WTC11 (cell line): ENCODE data around the gene BPTF. TPM values are rescaled to one million over a fixed set of nuclear protein-coding genes. Genes with fewer than 3 reads are reported as not detected.
"Not testable (repeated sequence)": the region's sequence is repeated elsewhere in the genome, so short reads cannot be mapped to it uniquely, and the experiment has no call there.

ENCODE experiments used
- ATAC-seq: fragments of 200-7000 bp; cut with Tn5 transposase; 2 replicates; pipeline ENCODE4 v1.10.0; 2021; ENCODE audit warnings: mild to moderate bottlenecking, moderate library complexity
- CTCF ChIA-PET: fragments of 300-600 bp; sonication (Branson Sonifier 250); formaldehyde crosslinking; loops from one replicate; lab custom pipeline; 2021; ENCODE audit warnings: antibody characterized with exemption; lab: Charles Lee
- POLR2A ChIA-PET: fragments of 350-600 bp; sonication (Branson Sonifier 250); formaldehyde crosslinking; loops from one replicate; lab custom pipeline; 2021; ENCODE audit warnings: antibody characterized with exemption; lab: Charles Lee
- DNase-seq: peaks from one replicate; pipeline ENCODE4 v3.0.0; 2021; ENCODE audit warnings: low spot score
- H3K27ac Mint-ChIP-seq: 2 replicates; pipeline ENCODE4 v1.8.0; 2021; ENCODE audit warnings: mixed read lengths
- H3K27me3 Mint-ChIP-seq: 2 replicates; pipeline ENCODE4 v1.8.0; 2021; ENCODE audit warnings: low read depth, mild to moderate bottlenecking, moderate library complexity, mixed read lengths
- H3K36me3 Mint-ChIP-seq: 2 replicates; pipeline ENCODE4 v1.8.0; 2021; ENCODE audit warnings: mixed read lengths
- H3K4me1 Mint-ChIP-seq: 2 replicates; pipeline ENCODE4 v1.8.0; 2022; ENCODE audit warnings: mixed read lengths
- H3K4me3 Mint-ChIP-seq: 2 replicates; pipeline ENCODE4 v1.8.0; 2021; ENCODE audit warnings: mild to moderate bottlenecking, moderate library complexity, mixed read lengths
- H3K9me3 Mint-ChIP-seq: 2 replicates; pipeline ENCODE4 v1.8.0; 2021; ENCODE audit warnings: mixed read lengths
- ELF4 ChIP-seq: sonication (generic); formaldehyde crosslinking; IDR thresholded peaks from 2 replicates; pipeline ENCODE4 v1.8.1; 2022; ENCODE audit warnings: low read depth, mild to moderate bottlenecking, moderate library complexity, missing genetic modification reagents
- ESRRA ChIP-seq: sonication (generic); formaldehyde crosslinking; IDR thresholded peaks from 2 replicates; pipeline ENCODE4 v1.8.1; 2022; ENCODE audit warnings: mild to moderate bottlenecking, missing genetic modification reagents, borderline replicate concordance
- FOXK1 ChIP-seq: sonication (generic); formaldehyde crosslinking; IDR thresholded peaks from 2 replicates; pipeline ENCODE4 v1.8.0; 2022; ENCODE audit warnings: mild to moderate bottlenecking, moderate library complexity, missing genetic modification reagents
- HMGA2 ChIP-seq: fragments of 250-450 bp; sonication (Bioruptor Pico); IDR thresholded peaks from 2 replicates; pipeline ENCODE4 v1.4.0; 2021; ENCODE audit warnings: mild to moderate bottlenecking, moderate library complexity
- JUN ChIP-seq: sonication (generic); formaldehyde crosslinking; IDR thresholded peaks from 2 replicates; pipeline ENCODE4 v1.8.0; 2023; ENCODE audit warnings: mild to moderate bottlenecking, missing genetic modification reagents
- NFATC4 ChIP-seq: fragments of 250-450 bp; sonication (Bioruptor Pico); IDR thresholded peaks from 2 replicates; pipeline ENCODE4 v1.9.0; 2021; ENCODE audit warnings: mild to moderate bottlenecking
- NFYB ChIP-seq: sonication (generic); formaldehyde crosslinking; conservative IDR thresholded peaks from 2 replicates; pipeline ENCODE4 v1.8.0; 2022; ENCODE audit warnings: low read depth, missing genetic modification reagents
- NR3C1 ChIP-seq: sonication (generic); formaldehyde crosslinking; conservative IDR thresholded peaks from 2 replicates; pipeline ENCODE4 v1.8.1; 2023; ENCODE audit warnings: low read depth, mild to moderate bottlenecking, missing genetic modification reagents
- RELA ChIP-seq: sonication (generic); formaldehyde crosslinking; IDR thresholded peaks from 2 replicates; pipeline ENCODE4 v1.8.1; 2022; ENCODE audit warnings: missing genetic modification reagents, mild to moderate bottlenecking, borderline replicate concordance
- ZNF138 ChIP-seq: sonication (generic); formaldehyde crosslinking; conservative IDR thresholded peaks from 2 replicates; pipeline ENCODE4 v1.8.1; 2022; ENCODE audit warnings: mild to moderate bottlenecking, moderate library complexity, missing genetic modification reagents
- ZNF219 ChIP-seq: sonication (generic); formaldehyde crosslinking; IDR thresholded peaks from 2 replicates; pipeline ENCODE4 v1.8.0; 2023; ENCODE audit warnings: missing genetic modification reagents, mild to moderate bottlenecking, borderline replicate concordance
- ZNF396 ChIP-seq: fragments of 250-450 bp; sonication (Bioruptor Pico); IDR thresholded peaks from 2 replicates; pipeline ENCODE4 v1.8.0; 2021; ENCODE audit warnings: mild to moderate bottlenecking, moderate library complexity, borderline replicate concordance
- ZNF423 ChIP-seq: fragments of 250-450 bp; sonication (Bioruptor Pico); IDR thresholded peaks from 2 replicates; pipeline ENCODE4 v2.1.2; 2022; ENCODE audit warnings: mild to moderate bottlenecking, moderate library complexity
- total RNA-seq: library from RNA; stranded (reverse); gene quantifications from 3 replicates; pipeline ENCODE4 v1.2.3, GENCODE V29; 2021
- TF ChIP-seq, protein P1 (sequence below): sonication (generic); formaldehyde crosslinking; IDR thresholded peaks from 2 replicates; pipeline ENCODE4 v1.8.0; 2023; ENCODE audit warnings: missing genetic modification reagents, mild to moderate bottlenecking, borderline replicate concordance
- TF ChIP-seq, protein P2 (sequence below): sonication (generic); formaldehyde crosslinking; IDR thresholded peaks from 2 replicates; pipeline ENCODE4 v1.8.0; 2022; ENCODE audit warnings: mild to moderate bottlenecking, missing genetic modification reagents
- TF ChIP-seq, protein P3 (sequence below): sonication (generic); formaldehyde crosslinking; IDR thresholded peaks from 2 replicates; pipeline ENCODE4 v1.8.0; 2022; ENCODE audit warnings: mild to moderate bottlenecking, missing genetic modification reagents

BPTF gene
- total RNA-seq, 1 experiment from 2014 or later: 178 TPM

DNA sequence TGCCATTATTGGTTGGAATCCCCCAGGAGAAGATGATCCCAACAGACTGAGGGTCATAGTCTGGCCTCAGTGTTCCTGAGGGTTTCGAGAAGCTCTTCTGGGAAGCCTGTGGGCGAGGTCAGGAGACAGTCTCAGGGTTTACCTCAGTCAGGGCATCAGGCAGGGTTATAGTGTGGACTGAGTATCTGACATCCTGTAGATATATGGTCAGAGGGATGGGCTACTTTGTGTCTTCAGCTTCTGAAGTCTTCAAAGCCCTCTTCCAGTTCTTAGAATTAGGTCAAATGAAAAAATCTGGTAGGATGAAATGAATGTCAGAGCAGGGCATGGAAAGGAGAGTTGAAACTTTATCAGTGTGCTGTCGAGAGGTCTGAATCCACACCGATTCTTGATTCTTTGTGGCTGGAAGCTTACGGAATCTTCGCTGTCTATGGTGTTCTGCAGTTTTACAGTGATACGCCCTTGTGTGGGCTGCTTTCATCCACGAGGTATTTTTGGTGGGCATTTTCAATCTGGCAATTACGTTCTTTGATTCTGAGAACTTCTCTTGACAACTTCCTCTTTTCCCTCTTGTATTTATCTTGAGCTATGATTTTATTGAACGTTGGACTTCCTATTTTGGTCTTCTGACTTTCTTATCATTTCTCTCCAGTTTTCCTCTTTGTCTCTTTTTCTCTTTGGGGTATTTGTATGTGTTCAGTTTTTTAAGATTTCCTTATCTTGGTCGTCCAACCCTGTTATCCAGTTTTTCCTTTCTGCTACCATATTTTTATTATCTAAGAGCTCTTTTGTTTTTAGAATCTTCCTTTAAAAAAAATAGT, 30.4 kb downstream of the BPTF start:
- no peak for TF ChIP-seq ZNF219
- TF ChIP-seq, protein P1, sequence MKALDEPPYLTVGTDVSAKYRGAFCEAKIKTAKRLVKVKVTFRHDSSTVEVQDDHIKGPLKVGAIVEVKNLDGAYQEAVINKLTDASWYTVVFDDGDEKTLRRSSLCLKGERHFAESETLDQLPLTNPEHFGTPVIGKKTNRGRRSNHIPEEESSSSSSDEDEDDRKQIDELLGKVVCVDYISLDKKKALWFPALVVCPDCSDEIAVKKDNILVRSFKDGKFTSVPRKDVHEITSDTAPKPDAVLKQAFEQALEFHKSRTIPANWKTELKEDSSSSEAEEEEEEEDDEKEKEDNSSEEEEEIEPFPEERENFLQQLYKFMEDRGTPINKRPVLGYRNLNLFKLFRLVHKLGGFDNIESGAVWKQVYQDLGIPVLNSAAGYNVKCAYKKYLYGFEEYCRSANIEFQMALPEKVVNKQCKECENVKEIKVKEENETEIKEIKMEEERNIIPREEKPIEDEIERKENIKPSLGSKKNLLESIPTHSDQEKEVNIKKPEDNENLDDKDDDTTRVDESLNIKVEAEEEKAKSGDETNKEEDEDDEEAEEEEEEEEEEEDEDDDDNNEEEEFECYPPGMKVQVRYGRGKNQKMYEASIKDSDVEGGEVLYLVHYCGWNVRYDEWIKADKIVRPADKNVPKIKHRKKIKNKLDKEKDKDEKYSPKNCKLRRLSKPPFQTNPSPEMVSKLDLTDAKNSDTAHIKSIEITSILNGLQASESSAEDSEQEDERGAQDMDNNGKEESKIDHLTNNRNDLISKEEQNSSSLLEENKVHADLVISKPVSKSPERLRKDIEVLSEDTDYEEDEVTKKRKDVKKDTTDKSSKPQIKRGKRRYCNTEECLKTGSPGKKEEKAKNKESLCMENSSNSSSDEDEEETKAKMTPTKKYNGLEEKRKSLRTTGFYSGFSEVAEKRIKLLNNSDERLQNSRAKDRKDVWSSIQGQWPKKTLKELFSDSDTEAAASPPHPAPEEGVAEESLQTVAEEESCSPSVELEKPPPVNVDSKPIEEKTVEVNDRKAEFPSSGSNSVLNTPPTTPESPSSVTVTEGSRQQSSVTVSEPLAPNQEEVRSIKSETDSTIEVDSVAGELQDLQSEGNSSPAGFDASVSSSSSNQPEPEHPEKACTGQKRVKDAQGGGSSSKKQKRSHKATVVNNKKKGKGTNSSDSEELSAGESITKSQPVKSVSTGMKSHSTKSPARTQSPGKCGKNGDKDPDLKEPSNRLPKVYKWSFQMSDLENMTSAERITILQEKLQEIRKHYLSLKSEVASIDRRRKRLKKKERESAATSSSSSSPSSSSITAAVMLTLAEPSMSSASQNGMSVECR (CRISPR knock-in tag): no peak
- TF ChIP-seq FOXK1 (CRISPR knock-in tag): no peak
- TF ChIP-seq NFYB (CRISPR knock-in tag): no peak
- TF ChIP-seq ZNF396: no peak
- no peak for TF ChIP-seq NFATC4 (CRISPR knock-in tag)
- no peak for TF ChIP-seq HMGA2 (CRISPR knock-in tag)
- TF ChIP-seq ZNF138: no peak
- no peak for TF ChIP-seq ZNF423
- no peak for TF ChIP-seq JUN (CRISPR knock-in tag)
- TF ChIP-seq, protein P2, sequence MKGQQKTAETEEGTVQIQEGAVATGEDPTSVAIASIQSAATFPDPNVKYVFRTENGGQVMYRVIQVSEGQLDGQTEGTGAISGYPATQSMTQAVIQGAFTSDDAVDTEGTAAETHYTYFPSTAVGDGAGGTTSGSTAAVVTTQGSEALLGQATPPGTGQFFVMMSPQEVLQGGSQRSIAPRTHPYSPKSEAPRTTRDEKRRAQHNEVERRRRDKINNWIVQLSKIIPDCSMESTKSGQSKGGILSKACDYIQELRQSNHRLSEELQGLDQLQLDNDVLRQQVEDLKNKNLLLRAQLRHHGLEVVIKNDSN (CRISPR knock-in tag): no peak
- TF ChIP-seq, protein P3, sequence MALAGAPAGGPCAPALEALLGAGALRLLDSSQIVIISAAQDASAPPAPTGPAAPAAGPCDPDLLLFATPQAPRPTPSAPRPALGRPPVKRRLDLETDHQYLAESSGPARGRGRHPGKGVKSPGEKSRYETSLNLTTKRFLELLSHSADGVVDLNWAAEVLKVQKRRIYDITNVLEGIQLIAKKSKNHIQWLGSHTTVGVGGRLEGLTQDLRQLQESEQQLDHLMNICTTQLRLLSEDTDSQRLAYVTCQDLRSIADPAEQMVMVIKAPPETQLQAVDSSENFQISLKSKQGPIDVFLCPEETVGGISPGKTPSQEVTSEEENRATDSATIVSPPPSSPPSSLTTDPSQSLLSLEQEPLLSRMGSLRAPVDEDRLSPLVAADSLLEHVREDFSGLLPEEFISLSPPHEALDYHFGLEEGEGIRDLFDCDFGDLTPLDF (CRISPR knock-in tag): no peak
- peaks cover 23% of the 10 kb centered on the region for H3K4me1 Mint-ChIP-seq
- peaks cover 31% of the 10 kb centered on the region for H3K36me3 Mint-ChIP-seq
- CTCF ChIA-PET: interaction anchor here (0.6 kb wide), 1 partner anchor 8 kb away, joined by 3 read pairs; no protein-coding TSS in a partner anchor
- H3K27me3 Mint-ChIP-seq: no peaks in the 10 kb centered on the region
- H3K27ac Mint-ChIP-seq: peak overlapping the region; percentile 15; the same call in 1 of the 2 replicates
- no peak for DNase-seq
- peaks cover 12% of the 10 kb centered on the region for H3K9me3 Mint-ChIP-seq
- POLR2A ChIA-PET: no interaction called here
- ATAC-seq: no peak
- no peak overlapping the region for H3K4me3 Mint-ChIP-seq

DNA sequence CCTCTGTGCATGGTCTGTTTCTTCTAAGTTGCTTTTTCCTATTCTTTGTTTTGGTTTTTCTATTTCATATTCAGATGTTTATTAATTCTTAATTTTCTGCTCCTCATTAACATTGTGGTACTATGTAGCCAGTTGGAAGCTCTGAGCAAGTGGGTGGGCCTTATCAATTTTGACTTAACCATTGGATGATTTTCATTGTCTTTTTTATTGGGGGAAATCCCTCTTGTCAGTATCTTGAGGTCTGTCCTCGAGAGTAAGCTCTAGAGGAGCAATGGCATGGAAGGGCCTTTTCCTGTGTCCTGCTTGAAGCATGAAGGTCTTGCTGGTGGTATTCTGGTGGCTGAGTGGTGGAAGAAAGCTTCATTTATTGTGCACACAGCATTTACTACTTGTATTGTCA, 31.1 kb downstream of the BPTF start:
- CTCF ChIA-PET, POLR2A ChIA-PET: not testable (repeated sequence)

DNA sequence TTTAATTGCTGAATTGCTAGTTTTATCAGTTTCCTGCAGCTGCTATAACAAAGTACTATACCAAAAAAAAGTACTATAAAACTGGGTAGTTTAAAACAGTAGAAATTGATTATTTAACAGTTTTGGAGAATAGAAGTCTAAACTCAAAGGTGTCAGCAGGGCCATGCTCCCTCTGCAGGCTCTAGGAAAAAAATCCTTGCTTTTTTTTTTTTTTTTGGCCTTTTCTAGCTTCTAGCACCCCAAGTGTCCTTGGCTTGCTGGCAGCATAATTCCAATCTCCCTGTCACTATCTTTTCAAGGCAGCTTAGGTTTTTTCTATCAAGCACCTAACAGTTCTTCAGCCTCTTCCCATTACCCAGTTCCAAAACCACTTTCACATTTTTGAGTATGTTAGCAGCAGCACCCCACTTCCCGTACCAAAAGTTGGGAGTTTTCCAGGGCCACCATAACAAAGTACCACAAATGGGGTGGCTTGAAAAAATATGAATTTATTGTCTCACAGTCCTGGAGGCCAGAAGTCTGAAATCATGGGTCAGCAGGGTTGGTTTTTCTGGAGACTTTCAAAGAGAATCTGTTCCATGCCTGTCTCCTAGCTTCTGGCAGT, 37.4 kb downstream of the BPTF start:
- H3K27ac Mint-ChIP-seq: no peak overlapping the region
- POLR2A ChIA-PET: interaction anchor here (0.5 to 0.6 kb wide), 2 partner anchors 18 to 899 kb away, joined by 3 to 4 read pairs; no protein-coding TSS in a partner anchor
- CTCF ChIA-PET: interaction anchor here (0.6 to 1.0 kb wide), 6 partner anchors 11 to 131 kb away, joined by 3 to 6 read pairs (median 3); no protein-coding TSS in a partner anchor
- no peaks in the 10 kb centered on the region for H3K9me3 Mint-ChIP-seq
- H3K36me3 Mint-ChIP-seq: peaks cover 11% of the 10 kb centered on the region
- H3K27me3 Mint-ChIP-seq: no peaks in the 10 kb centered on the region
- no peak for TF ChIP-seq ELF4
- no peak for TF ChIP-seq NR3C1 (CRISPR knock-in tag)
- no peak for TF ChIP-seq RELA (CRISPR knock-in tag)
- TF ChIP-seq ESRRA (CRISPR knock-in tag): no peak
- no peak for TF ChIP-seq JUN (CRISPR knock-in tag)
- H3K4me1 Mint-ChIP-seq: peaks cover 11% of the 10 kb centered on the region
- DNase-seq (no peak), ATAC-seq (no peak)
- H3K4me3 Mint-ChIP-seq: no peak overlapping the region

More for the DNA sequence above, 31.1 kb downstream of the BPTF start:
- H3K27ac Mint-ChIP-seq: peak overlapping the region; percentile 52; the same call in 1 of the 2 replicates
- peaks cover 12% of the 10 kb centered on the region for H3K9me3 Mint-ChIP-seq
- not testable (repeated sequence) for H3K27me3 Mint-ChIP-seq, H3K4me3 Mint-ChIP-seq, ATAC-seq, DNase-seq
- H3K36me3 Mint-ChIP-seq: peaks cover 31% of the 10 kb centered on the region
- H3K4me1 Mint-ChIP-seq: peaks cover 19% of the 10 kb centered on the region
